Loucy (cell line): Measurements from ENCODE around the gene RAD51B.

Experiments used
- H2AFZ ChIP-seq: fragments of 200-600 bp; sonication (generic); 2 replicates; pipeline ENCODE4 v1.6.0; 2016; ENCODE audit warnings: antibody characterized with exemption, mild to moderate bottlenecking, low read length, moderate library complexity
- H3F3A ChIP-seq: fragments of 200-600 bp; 2 replicates; pipeline ENCODE4 v1.6.0; 2016; ENCODE audit warnings: antibody characterized with exemption, low read depth, mild to moderate bottlenecking
- H3K27me3 ChIP-seq: fragments of 200-600 bp; sonication (generic); 2 replicates; pipeline ENCODE4 v1.6.1; 2014; ENCODE audit warnings: low read length, mild to moderate bottlenecking; ENCODE audit not compliant: insufficient read depth, poor library complexity, severe bottlenecking
- H3K36me3 ChIP-seq: fragments of 200-600 bp; sonication (generic); 2 replicates; pipeline ENCODE4 v1.6.1; 2016; ENCODE audit warnings: low read length; ENCODE audit not compliant: insufficient read depth
- H3K4me1 ChIP-seq: fragments of 200-600 bp; sonication (generic); 2 replicates; pipeline ENCODE4 v1.5.1; 2014; ENCODE audit warnings: low read length, mild to moderate bottlenecking; ENCODE audit not compliant: insufficient read depth, poor library complexity, severe bottlenecking
- H3K4me2 ChIP-seq: fragments of 200-600 bp; sonication (generic); 2 replicates; pipeline ENCODE4 v1.6.0; 2014; ENCODE audit warnings: antibody characterized with exemption, low read length, low read depth, mild to moderate bottlenecking; ENCODE audit not compliant: poor library complexity, severe bottlenecking
- H3K4me3 ChIP-seq: fragments of 200-600 bp; sonication (generic); 2 replicates; pipeline ENCODE4 v1.5.1; 2014; ENCODE audit warnings: low read length, mild to moderate bottlenecking, mixed read lengths; ENCODE audit not compliant: poor library complexity, severe bottlenecking
- H3K79me2 ChIP-seq: fragments of 200-600 bp; sonication (generic); 2 replicates; pipeline ENCODE4 v1.6.1; 2014; ENCODE audit warnings: low read length; ENCODE audit not compliant: insufficient read depth
- H3K9ac ChIP-seq: fragments of 200-600 bp; sonication (generic); 2 replicates; pipeline ENCODE4 v1.6.0; 2014; ENCODE audit warnings: mild to moderate bottlenecking, low read depth, low read length, moderate library complexity; ENCODE audit not compliant: poor library complexity, severe bottlenecking
- H3K9me2 ChIP-seq: fragments of 200-600 bp; sonication (generic); replicated peaks from 2 replicates; pipeline ENCODE4 v1.6.1; 2016; ENCODE audit warnings: low read depth, low read length, mixed read lengths
- H3K9me3 ChIP-seq: fragments of 200-600 bp; sonication (generic); 2 replicates; pipeline ENCODE4 v1.6.1; 2014; ENCODE audit warnings: mild to moderate bottlenecking, antibody characterized with exemption, low read length, low read depth; ENCODE audit not compliant: insufficient read depth
- H4K20me1 ChIP-seq: fragments of 200-600 bp; sonication (generic); 2 replicates; pipeline ENCODE4 v1.6.0; 2014; ENCODE audit warnings: antibody characterized with exemption, low read length, mild to moderate bottlenecking; ENCODE audit not compliant: insufficient read depth, poor library complexity, severe bottlenecking
- EZH2phosphoT487 ChIP-seq: fragments of 200-600 bp; IDR thresholded peaks from 2 replicates; pipeline ENCODE4 v1.6.1; 2018; ENCODE audit warnings: antibody characterized with exemption, mild to moderate bottlenecking, moderate library complexity, borderline replicate concordance
- TF ChIP-seq, protein P1 (sequence below): fragments of 200-600 bp; sonication (generic); conservative IDR thresholded peaks from 2 replicates; pipeline ENCODE4 v1.5.1; 2014; ENCODE audit warnings: mild to moderate bottlenecking, antibody characterized with exemption, low read length

RAD51B gene

GRCh38 chr14:67952786-67953185 lies 133.2 kb downstream of the RAD51B start:
- Histone ChIP-seq H3K9ac (no peak overlapping the region), H3K27me3 (no peaks in the 10 kb centered on the region), H3K4me1 (no peaks in the 10 kb centered on the region), H3K36me3 (no peaks in the 10 kb centered on the region), H3F3A (no peaks in the 10 kb centered on the region), H4K20me1 (no peaks in the 10 kb centered on the region), H3K9me2 (no peaks in the 10 kb centered on the region), H3K9me3 (no peaks in the 10 kb centered on the region; the same call in 1 of the 2 replicates), H3K4me2 (no peak overlapping the region), H3K79me2 (no peaks in the 10 kb centered on the region), H3K4me3 (no peak overlapping the region), H2AFZ (no peak overlapping the region)
- TF ChIP-seq, protein P1, sequence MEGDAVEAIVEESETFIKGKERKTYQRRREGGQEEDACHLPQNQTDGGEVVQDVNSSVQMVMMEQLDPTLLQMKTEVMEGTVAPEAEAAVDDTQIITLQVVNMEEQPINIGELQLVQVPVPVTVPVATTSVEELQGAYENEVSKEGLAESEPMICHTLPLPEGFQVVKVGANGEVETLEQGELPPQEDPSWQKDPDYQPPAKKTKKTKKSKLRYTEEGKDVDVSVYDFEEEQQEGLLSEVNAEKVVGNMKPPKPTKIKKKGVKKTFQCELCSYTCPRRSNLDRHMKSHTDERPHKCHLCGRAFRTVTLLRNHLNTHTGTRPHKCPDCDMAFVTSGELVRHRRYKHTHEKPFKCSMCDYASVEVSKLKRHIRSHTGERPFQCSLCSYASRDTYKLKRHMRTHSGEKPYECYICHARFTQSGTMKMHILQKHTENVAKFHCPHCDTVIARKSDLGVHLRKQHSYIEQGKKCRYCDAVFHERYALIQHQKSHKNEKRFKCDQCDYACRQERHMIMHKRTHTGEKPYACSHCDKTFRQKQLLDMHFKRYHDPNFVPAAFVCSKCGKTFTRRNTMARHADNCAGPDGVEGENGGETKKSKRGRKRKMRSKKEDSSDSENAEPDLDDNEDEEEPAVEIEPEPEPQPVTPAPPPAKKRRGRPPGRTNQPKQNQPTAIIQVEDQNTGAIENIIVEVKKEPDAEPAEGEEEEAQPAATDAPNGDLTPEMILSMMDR, result no peak
- no peak for TF ChIP-seq EZH2phosphoT487

- no peaks in the 10 kb centered on the region for H3K36me3 ChIP-seq
- H4K20me1 ChIP-seq, result no peaks in the 10 kb centered on the region
- no peaks in the 10 kb centered on the region for H3K9me3 ChIP-seq
- H3K4me3 ChIP-seq, result no peak overlapping the region
- no peaks in the 10 kb centered on the region for H3F3A ChIP-seq
- H2AFZ ChIP-seq, result no peak overlapping the region
- no peaks in the 10 kb centered on the region for H3K27me3 ChIP-seq
- H3K4me2 ChIP-seq, result no peak overlapping the region
- no peak overlapping the region for H3K9ac ChIP-seq
- TF ChIP-seq, protein P1, result no peak
- TF ChIP-seq EZH2phosphoT487, result no peak
- no peaks in the 10 kb centered on the region for H3K9me2 ChIP-seq
- no peaks in the 10 kb centered on the region for H3K4me1 ChIP-seq
- no peaks in the 10 kb centered on the region for H3K79me2 ChIP-seq
Measured at GRCh38 chr14:67955261-67955660, 135.7 kb downstream of the RAD51B start.

DNA sequence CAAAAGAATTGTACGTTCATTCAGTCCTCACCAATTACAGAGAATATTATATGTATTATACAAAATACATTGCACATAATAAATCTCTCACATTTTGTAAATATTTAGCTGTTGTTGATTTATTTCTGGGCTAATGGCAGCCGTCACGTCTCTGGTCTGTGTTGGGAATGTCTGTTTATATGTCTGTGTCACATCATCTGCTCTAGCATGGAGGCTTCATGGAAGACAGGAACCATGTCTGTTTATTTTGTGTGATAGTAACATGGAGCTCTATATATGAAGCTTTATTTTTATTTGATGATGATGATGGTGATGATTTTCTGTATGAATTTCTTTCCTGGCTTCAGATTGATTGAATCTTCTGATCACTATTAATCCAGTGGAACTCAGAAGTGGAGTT lies 138.4 kb downstream of the RAD51B start:
- no peaks in the 10 kb centered on the region for H3K36me3 ChIP-seq
- H3K4me2 ChIP-seq, result no peak overlapping the region
- TF ChIP-seq, protein P1, result no peak
- TF ChIP-seq EZH2phosphoT487, result no peak
- no peak overlapping the region for H2AFZ ChIP-seq
- H3K79me2 ChIP-seq, result no peaks in the 10 kb centered on the region
- H3K9ac ChIP-seq, result no peak overlapping the region
- H3F3A ChIP-seq, result no peaks in the 10 kb centered on the region
- H3K27me3 ChIP-seq, result no peaks in the 10 kb centered on the region
- H3K9me3 ChIP-seq, result no peaks in the 10 kb centered on the region
- H3K9me2 ChIP-seq, result no peaks in the 10 kb centered on the region
- H3K4me1 ChIP-seq, result no peaks in the 10 kb centered on the region
- H4K20me1 ChIP-seq, result no peaks in the 10 kb centered on the region
- no peak overlapping the region for H3K4me3 ChIP-seq
